Fibroblast of mammary gland (primary cell): ENCODE measurements around the gene HID1.
A peak's percentile ranks its signal among the peaks of the same experiment; 100 is the strongest.

ENCODE experiments used
- DNase-seq: peaks from one replicate; pipeline ENCODE4 v3.0.0-alpha.2; 2010; ENCODE audit warnings: low read depth
- H3K4me3 ChIP-seq: 2 replicates; pipeline ENCODE4 v1.5.1; 2011; ENCODE audit warnings: low read depth, mild to moderate bottlenecking, low read length, moderate library complexity; ENCODE audit not compliant: control insufficient read depth
- CTCF ChIP-seq: conservative IDR thresholded peaks from 2 replicates; pipeline ENCODE4 v1.5.1; 2011; ENCODE audit warnings: low read depth, low read length, inconsistent platforms; ENCODE audit not compliant: control insufficient read depth, insufficient read depth

Gene HID1

DNA sequence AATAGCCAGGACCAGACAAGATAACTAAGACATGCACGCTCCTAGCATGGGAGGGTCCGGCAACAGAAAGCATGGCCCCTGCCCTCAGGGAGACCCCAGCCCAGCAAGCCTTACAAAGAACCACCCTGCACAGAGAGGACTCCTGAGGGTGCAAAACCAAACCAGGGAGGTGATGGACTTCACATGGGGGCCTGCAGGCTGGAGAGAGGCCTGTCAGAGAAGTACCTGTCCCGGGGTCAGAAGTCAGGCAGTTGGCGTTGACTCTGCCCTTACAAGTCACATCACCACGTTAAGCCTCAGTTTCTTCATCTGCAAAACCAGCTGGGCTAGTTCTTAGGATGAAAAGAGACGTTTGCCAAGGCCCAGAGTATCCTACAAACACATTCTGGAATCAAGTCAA lies 43.8 kb downstream of the HID1 start:
- no peak for TF ChIP-seq CTCF
- no peak overlapping the region for H3K4me3 ChIP-seq
- no peak for DNase-seq

- H3K4me3 ChIP-seq: no peak overlapping the region
- no peak for DNase-seq
- TF ChIP-seq CTCF: no peak
Measured at GRCh38 chr17:74925242-74925641, 47.3 kb downstream of the HID1 start.

DNA sequence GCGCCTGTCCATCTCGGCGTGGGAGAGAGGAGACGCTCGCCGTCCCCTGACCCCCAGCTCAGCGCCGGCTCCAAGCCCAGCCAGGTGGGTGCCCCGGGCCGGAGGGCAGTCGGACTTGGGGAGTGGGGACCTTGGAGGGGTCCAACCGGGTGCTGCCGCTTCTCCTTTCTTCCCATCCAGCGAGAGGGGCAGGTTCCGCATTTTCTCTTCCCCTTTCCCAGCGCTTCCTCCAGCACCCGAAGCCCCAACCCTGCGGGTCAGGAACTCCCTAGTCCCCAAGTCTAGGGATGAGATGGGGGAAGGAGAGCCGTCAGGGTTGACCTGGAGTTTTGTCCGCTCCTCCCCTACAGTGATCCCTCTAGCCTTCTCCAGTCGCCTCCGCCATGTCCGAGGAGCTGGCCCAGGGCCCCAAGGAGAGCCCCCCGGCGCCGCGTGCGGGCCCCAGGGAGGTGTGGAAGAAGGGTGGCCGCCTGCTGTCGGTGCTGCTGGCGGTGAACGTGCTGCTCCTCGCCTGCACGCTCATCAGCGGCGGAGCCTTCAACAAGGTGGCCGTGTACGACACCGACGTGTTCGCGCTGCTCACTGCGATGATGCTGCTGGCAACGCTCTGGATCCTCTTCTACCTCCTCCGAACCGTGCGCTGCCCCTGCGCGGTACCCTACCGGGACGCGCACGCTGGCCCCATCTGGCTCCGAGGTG lies 48.2 kb downstream of the HID1 start, which contains the start of gene OTOP2:
Gene OTOP2 (plus strand): TSS at position 24 of the 699 bp plus-strand sequence. CDS start 360 bp downstream, at position 384.
- H3K4me3 ChIP-seq: no peak within 1 kb of the TSS
- no peak for DNase-seq
- no peak for TF ChIP-seq CTCF

DNA sequence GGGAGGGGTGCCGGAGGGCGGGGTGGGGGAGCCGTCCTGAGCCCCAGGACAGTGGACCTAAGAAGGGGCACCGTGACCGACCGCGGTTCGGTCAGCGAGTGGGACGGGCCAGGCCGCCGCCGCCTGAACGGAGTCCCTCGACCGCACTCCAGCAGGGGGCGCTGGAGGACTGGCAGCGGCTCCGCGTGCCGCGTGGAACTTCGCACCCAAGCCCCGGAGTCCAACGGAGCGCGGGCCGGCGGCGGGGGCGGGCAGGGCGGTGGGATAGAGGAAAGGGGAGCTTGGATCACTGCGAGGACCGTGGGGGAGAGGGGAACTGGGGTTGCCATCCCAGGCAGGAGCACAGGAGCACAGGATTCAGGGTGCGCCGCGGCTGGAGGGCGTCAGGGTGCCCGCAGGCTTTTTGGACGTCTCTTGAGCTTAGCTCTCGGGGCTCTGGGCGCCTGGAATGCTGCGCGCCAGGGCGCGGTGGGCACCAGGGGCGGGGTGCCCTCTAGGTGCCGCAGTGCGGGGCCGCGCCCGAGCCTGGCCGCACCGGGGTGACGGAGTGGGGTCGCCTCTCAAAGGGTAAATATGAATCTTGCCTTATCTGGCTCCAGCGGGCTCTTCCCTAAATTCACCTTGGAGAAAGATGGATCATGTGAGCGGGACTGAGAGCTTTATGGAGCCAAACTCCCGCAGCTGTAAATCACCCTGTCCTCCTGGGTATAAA lies 48.9 kb downstream of the HID1 start:
- DNase-seq: peak; percentile 35
- H3K4me3 ChIP-seq: no peak overlapping the region

GRCh38 chr17:74922694-74923537 lies 49.6 kb downstream of the HID1 start, which contains the start of gene USH1G:
Gene USH1G, minus strand, starts transcription at chr17:74923255. Its CDS starts 182 bp downstream, at chr17:74923073.
- no peak for DNase-seq
- TF ChIP-seq CTCF: no peak
- H3K4me3 ChIP-seq: no peak within 1 kb of the TSS

More for the DNA sequence above, 48.9 kb downstream of the HID1 start:
- peak; percentile 45 for TF ChIP-seq CTCF

GRCh38 chr17:74922172-74922571 lies 50.4 kb downstream of the HID1 start:
- H3K4me3 ChIP-seq: no peak overlapping the region
- no peak for TF ChIP-seq CTCF
- DNase-seq: no peak
